GM10248 (cell line): ENCODE data around the gene CTNNA3.

Experiments used
- CTCF ChIA-PET: fragments of 300-600 bp; sonication (Branson Sonifier 250); formaldehyde crosslinking; extraction: SDS; loops from one replicate; lab custom pipeline; 2021; ENCODE audit warnings: antibody characterized with exemption; lab: Yijun Ruan, JAX
- POLR2A ChIA-PET: fragments of 350-650 bp; sonication (Branson Sonifier 250); formaldehyde crosslinking; extraction: SDS; loops from one replicate; lab custom pipeline; 2020; ENCODE audit warnings: antibody characterized with exemption; lab: Yijun Ruan, JAX
- DNase-seq: peaks from one replicate; pipeline ENCODE4 v3.0.0; 2012; ENCODE audit errors: extremely low spot score
- TF ChIP-seq, protein P1 (sequence below): IDR thresholded peaks from 2 replicates; pipeline ENCODE4 v1.5.1; 2012; ENCODE audit warnings: mild to moderate bottlenecking, low read depth; ENCODE audit errors: extremely low read depth, missing control alignments, control extremely low read depth

CTNNA3 gene

DNA sequence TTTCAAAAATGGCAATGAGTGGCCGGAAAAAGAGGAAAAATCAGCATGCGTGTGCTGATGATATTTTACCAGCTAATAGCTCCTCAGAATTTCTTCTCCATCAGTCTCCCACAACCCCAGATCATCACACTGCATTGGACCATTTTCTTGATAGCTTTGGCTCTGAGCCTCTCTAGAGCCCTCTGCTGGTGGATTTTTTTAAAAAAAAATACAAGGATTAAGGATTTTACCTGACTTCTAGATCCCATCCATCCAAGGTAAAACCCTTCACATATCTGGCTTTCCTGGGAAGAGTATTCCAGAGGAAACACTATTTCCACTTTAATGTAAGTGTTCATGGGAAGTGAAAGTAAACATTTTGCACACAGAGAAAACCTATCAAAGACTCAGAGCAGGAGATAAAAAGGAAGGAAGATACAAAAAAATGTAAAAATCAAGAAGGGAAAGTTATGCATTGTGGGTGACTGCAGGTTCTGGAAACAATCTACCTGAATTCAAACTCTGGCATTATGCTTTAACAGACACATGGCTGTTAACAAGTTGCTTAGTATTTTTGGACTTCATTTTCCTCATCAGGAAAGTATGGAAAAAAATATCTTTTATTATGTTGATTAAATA lies 389.3 kb downstream of the CTNNA3 start:
- TF ChIP-seq, protein P1, sequence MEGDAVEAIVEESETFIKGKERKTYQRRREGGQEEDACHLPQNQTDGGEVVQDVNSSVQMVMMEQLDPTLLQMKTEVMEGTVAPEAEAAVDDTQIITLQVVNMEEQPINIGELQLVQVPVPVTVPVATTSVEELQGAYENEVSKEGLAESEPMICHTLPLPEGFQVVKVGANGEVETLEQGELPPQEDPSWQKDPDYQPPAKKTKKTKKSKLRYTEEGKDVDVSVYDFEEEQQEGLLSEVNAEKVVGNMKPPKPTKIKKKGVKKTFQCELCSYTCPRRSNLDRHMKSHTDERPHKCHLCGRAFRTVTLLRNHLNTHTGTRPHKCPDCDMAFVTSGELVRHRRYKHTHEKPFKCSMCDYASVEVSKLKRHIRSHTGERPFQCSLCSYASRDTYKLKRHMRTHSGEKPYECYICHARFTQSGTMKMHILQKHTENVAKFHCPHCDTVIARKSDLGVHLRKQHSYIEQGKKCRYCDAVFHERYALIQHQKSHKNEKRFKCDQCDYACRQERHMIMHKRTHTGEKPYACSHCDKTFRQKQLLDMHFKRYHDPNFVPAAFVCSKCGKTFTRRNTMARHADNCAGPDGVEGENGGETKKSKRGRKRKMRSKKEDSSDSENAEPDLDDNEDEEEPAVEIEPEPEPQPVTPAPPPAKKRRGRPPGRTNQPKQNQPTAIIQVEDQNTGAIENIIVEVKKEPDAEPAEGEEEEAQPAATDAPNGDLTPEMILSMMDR: peak; percentile 39
- peak; percentile 15 for DNase-seq
- CTCF ChIA-PET: interaction anchor here (0.8 to 2.6 kb wide), 8 partner anchors 9 to 215 kb away, joined by 3 to 6 read pairs (median 4); no protein-coding TSS in a partner anchor
- POLR2A ChIA-PET: no interaction called here

DNA sequence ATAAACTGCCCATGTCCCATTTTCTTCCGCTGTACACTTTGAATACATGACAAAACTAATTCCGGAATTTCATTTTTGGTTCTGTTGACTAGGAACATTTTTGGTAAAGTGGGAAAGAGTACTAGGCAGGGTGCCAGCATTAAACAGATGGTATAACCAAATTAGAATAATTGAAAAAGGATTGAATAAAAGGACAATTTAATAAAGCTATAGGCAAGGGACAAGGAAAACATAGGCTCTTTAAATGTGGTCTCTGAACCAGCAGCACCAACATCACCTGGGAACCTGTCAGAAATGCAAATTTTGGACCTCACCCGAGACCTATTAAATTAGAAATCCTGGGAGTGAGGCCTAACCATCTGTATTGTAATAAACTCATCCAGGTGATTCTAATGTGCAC lies 393.3 kb downstream of the CTNNA3 start:
- no peak for DNase-seq
- POLR2A ChIA-PET: no interaction called here
- CTCF ChIA-PET: interaction anchor here (2.0 kb wide), 1 partner anchor 15 kb away, joined by 4 read pairs; no protein-coding TSS in a partner anchor
- TF ChIP-seq, protein P1: no peak

GRCh38 chr10:67299761-67300160 lies 396.2 kb downstream of the CTNNA3 start:
- TF ChIP-seq, protein P1: no peak
- CTCF ChIA-PET: interaction anchor here (1.7 kb wide), 1 partner anchor 11 kb away, joined by 4 read pairs; no protein-coding TSS in a partner anchor

GRCh38 chr10:67297637-67298181 lies 398.3 kb downstream of the CTNNA3 start:
- ChIA-PET CTCF (no interaction called here), POLR2A (no interaction called here)
- TF ChIP-seq, protein P1: no peak
- DNase-seq: no peak

More at GRCh38 chr10:67299761-67300160, 396.2 kb downstream of the CTNNA3 start:
- DNase-seq: no peak
- POLR2A ChIA-PET: no interaction called here

- no peak for DNase-seq
- ChIA-PET POLR2A (no interaction called here), CTCF (interaction anchor here (1.1 kb wide), 1 partner anchor 9 kb away, joined by 5 read pairs; no protein-coding TSS in a partner anchor)
- TF ChIP-seq, protein P1: no peak
Observed at GRCh38 chr10:67296926-67297325, 399.1 kb downstream of the CTNNA3 start.

- ChIA-PET POLR2A (no interaction called here), CTCF (interaction anchor here (1.2 to 1.5 kb wide), 2 partner anchors 15 to 232 kb away, joined by 3 to 4 read pairs; no protein-coding TSS in a partner anchor)
Observed at GRCh38 chr10:67288688-67289410, 407.1 kb downstream of the CTNNA3 start.

More at GRCh38 chr10:67288688-67289410, 407.1 kb downstream of the CTNNA3 start:
- TF ChIP-seq, protein P1: no peak
- DNase-seq: no peak
